ENCODE measurements around the gene GFPT2.

Gene GFPT2

GRCh38 chr5:180271221-180271620 lies 81.9 kb downstream of the GFPT2 start:
- DNase-seq, result no peak

GRCh38 chr5:180259260-180259611 lies 93.9 kb downstream of the GFPT2 start:
- no peak for DNase-seq

- DNase-seq, result no peak
Measured at GRCh38 chr5:180253036-180253824, 99.9 kb downstream of the GFPT2 start.

GRCh38 chr5:180251887-180252286 lies 101.2 kb downstream of the GFPT2 start:
- no peak for DNase-seq

GRCh38 chr5:180251141-180251540 lies 102.0 kb downstream of the GFPT2 start:
- DNase-seq, result no peak
